GM12878 (cell line): ENCODE measurements around the gene KRT82. TPM values are rescaled to one million over a fixed set of nuclear protein-coding genes. Genes with fewer than 3 reads are reported as not detected.

ENCODE experiments used
- ATAC-seq: fragments of 200-7000 bp; cut with Tn5 transposase; 3 replicates; pipeline ENCODE4 v1.9.1; 2020; ENCODE audit warnings: mild to moderate bottlenecking, moderate library complexity
- BruUV-seq: library from RNA; stranded (reverse); fragments of 400-500 nt; replicated peaks from 2 replicates; lab custom pipeline; 2021; lab: Mats Ljungman, UMichigan
- CTCF ChIA-PET: fragments of 300-600 bp; sonication (Branson Sonifier 250); formaldehyde crosslinking; extraction: SDS; loops from one replicate; lab custom pipeline; 2021; ENCODE audit warnings: inconsistent platforms; lab: Yijun Ruan, JAX
- POLR2A ChIA-PET: fragments of 350-600 bp; formaldehyde crosslinking; extraction: SDS; loops from one replicate; lab custom pipeline; 2021; ENCODE audit warnings: inconsistent platforms; lab: Charles Lee
- RAD21 ChIA-PET: fragments of 300-600 bp; sonication (Branson Sonifier 250); formaldehyde crosslinking; loops from one replicate; lab custom pipeline; 2023; ENCODE audit warnings: antibody characterized with exemption; ENCODE audit not compliant: unreplicated experiment; lab: Charles Lee
- SMC1A ChIA-PET: fragments of 300-600 bp; sonication (Branson Sonifier 250); formaldehyde crosslinking; loops from one replicate; lab custom pipeline; 2023; ENCODE audit not compliant: unreplicated experiment, uncharacterized antibody; lab: Charles Lee
- DNase-seq: peaks from one replicate; pipeline ENCODE4 v3.0.0-alpha.2; 2011; ENCODE audit warnings: low read depth, low spot score
- FAIRE-seq: peaks from 3 replicates; lab custom pipeline; 2011; peaks lifted over from hg19 to GRCh38; lab: Jason Lieb, UNC
- H2AFZ ChIP-seq: 2 replicates; pipeline ENCODE4 v1.6.0; 2011; ENCODE audit warnings: low read depth, low read length, control low read depth; ENCODE audit not compliant: control insufficient read depth
- H3K27ac ChIP-seq: 2 replicates; pipeline ENCODE4 v1.5.1; 2011; ENCODE audit warnings: control low read depth; ENCODE audit not compliant: control insufficient read depth, insufficient read depth
- H3K27me3 ChIP-seq, 2 experiments: replicated peaks in 1 of 2; 2 replicates each; pipeline versions ENCODE4 v1.6.0 to v1.6.1; 2011; ENCODE audit warnings: low read length in 1 of 2; ENCODE audit not compliant: control insufficient read depth in 2 of 2, insufficient read depth in 2 of 2
- H3K36me3 ChIP-seq, 2 experiments: 2 replicates each; pipeline ENCODE4 v1.5.1; 2011; ENCODE audit warnings: low read length in 1 of 2; ENCODE audit not compliant: control insufficient read depth in 2 of 2, insufficient read depth in 2 of 2
- H3K4me1 ChIP-seq: 2 replicates; pipeline ENCODE4 v1.6.1; 2011; ENCODE audit warnings: mild to moderate bottlenecking, low read length, moderate library complexity, mixed read lengths; ENCODE audit not compliant: control insufficient read depth, insufficient read depth
- H3K4me2 ChIP-seq: 2 replicates; pipeline ENCODE4 v1.6.0; 2011; ENCODE audit warnings: control low read depth; ENCODE audit not compliant: control insufficient read depth, insufficient read depth
- H3K4me3 ChIP-seq: fragments of 200-600 bp; sonication (generic); 2 replicates; pipeline ENCODE4 v1.5.1; 2016
- H3K79me2 ChIP-seq: 2 replicates; pipeline ENCODE4 v1.6.0; 2011; ENCODE audit warnings: low read length; ENCODE audit not compliant: control insufficient read depth, insufficient read depth
- H3K9ac ChIP-seq: 2 replicates; pipeline ENCODE4 v1.8.0; 2011; ENCODE audit warnings: low read length, control low read depth, mixed read lengths; ENCODE audit not compliant: control insufficient read depth, insufficient read depth
- H3K9me3 ChIP-seq: replicated peaks from 3 replicates; pipeline ENCODE4 v1.5.1; 2011; ENCODE audit warnings: mild to moderate bottlenecking, low read length; ENCODE audit not compliant: control insufficient read depth, insufficient read depth
- H4K20me1 ChIP-seq: 2 replicates; pipeline ENCODE4 v1.6.0; 2011; ENCODE audit not compliant: control insufficient read depth, insufficient read depth
- CBX5 ChIP-seq: sonication (generic); IDR thresholded peaks from 2 replicates; pipeline ENCODE4 v1.6.1; 2016; ENCODE audit warnings: low read depth, moderate library complexity, mild to moderate bottlenecking, inconsistent platforms
- EP300 ChIP-seq, 2 experiments: fragments of 150-350 bp in 1 of 2; IDR thresholded peaks; 2 replicates each; pipeline ENCODE4 v1.6.1; 2011 to 2012; ENCODE audit warnings: low read depth in 2 of 2, low read length in 2 of 2, borderline replicate concordance in 1 of 2, improper control_type of control experiment in 1 of 2, inconsistent platforms in 1 of 2; ENCODE audit not compliant: control insufficient read depth in 1 of 2
- GATAD2B ChIP-seq: fragments of 450-650 bp; conservative IDR thresholded peaks from 2 replicates; pipeline ENCODE4 v1.6.1; 2017; ENCODE audit warnings: low read depth, mild to moderate bottlenecking, moderate library complexity
- RELA ChIP-seq: fragments of 450-650 bp; IDR thresholded peaks from 2 replicates; pipeline ENCODE4 v1.8.0; 2014; ENCODE audit warnings: borderline replicate concordance; ENCODE audit not compliant: partially characterized antibody
- SIX5 ChIP-seq: IDR thresholded peaks from 2 replicates; pipeline ENCODE4 v1.6.1; 2011; ENCODE audit warnings: mild to moderate bottlenecking, low read depth, low read length, moderate library complexity; ENCODE audit not compliant: severe bottlenecking
- ZZZ3 ChIP-seq: IDR thresholded peaks from 2 replicates; pipeline ENCODE4 v1.6.1; 2011; ENCODE audit warnings: low read depth; ENCODE audit not compliant: control insufficient read depth, insufficient read length
- WGBS: methylation state at CpG from one replicate; pipeline ENCODE4 v1.1.6; 2016; ENCODE audit warnings: low lambda C conversion rate; ENCODE audit not compliant: insufficient replicate concordance, insufficient coverage; ENCODE audit errors: missing lambda C conversion rate; 5-methylcytosine and 5-hydroxymethylcytosine counted together
- in situ Hi-C: fragments of 300-500 bp; cut with MboI; formaldehyde crosslinking; loops from 9 replicates; pipeline ENCODE4 v1.14.3; 2018; ENCODE audit warnings: mixed read lengths
- intact Hi-C: fragments of 100-400 bp; cut with micrococcal nuclease; formaldehyde crosslinking; loops from one replicate; pipeline ENCODE4 v1.14.2; 2022; ENCODE audit not compliant: unreplicated experiment
- polyA plus RNA-seq, 11 experiments: library from polyadenylated mRNA; depleted of rRNA in 4 of 11; unstranded in 6 of 11; stranded (reverse) in 5 of 11; fragments of >200 nt; fragmentation: Nextera tagmentation in 4 of 11; fragmentation: Illumina TruSeq in 1 of 11; extraction: Ambion mirVana in 4 of 11; extraction: Trizol in 1 of 11; gene quantifications; 1 replicate in 1 of 11; 2 replicates in 10 of 11; pipeline versions ENCODE4 v1.2.1 to v1.2.3, GENCODE V29; 2011 to 2016; ENCODE audit warnings: inconsistent platforms in 2 of 11, missing spikeins in 2 of 11, low read depth in 1 of 11
- total RNA-seq, 4 experiments: library from RNA; depleted of rRNA in 3 of 4; stranded (reverse); fragments of >200 nt in 3 of 4; fragmentation: Illumina TruSeq in 1 of 4; extraction: Trizol in 1 of 4; gene quantifications; 2 replicates each; pipeline versions ENCODE4 v1.2.1 to v1.2.3, GENCODE V29; 2013 to 2021
- TF ChIP-seq, protein P1 (sequence below): IDR thresholded peaks from 2 replicates; pipeline ENCODE4 v1.6.1; 2011; ENCODE audit warnings: low read depth, low read length, improper control_type of control experiment, borderline replicate concordance

KRT82 gene
- total and polyA plus RNA-seq, 10 of the 15 experiments (the other 5 are each of a cell fraction or from before 2014, with no cell fraction given): not detected

DNA sequence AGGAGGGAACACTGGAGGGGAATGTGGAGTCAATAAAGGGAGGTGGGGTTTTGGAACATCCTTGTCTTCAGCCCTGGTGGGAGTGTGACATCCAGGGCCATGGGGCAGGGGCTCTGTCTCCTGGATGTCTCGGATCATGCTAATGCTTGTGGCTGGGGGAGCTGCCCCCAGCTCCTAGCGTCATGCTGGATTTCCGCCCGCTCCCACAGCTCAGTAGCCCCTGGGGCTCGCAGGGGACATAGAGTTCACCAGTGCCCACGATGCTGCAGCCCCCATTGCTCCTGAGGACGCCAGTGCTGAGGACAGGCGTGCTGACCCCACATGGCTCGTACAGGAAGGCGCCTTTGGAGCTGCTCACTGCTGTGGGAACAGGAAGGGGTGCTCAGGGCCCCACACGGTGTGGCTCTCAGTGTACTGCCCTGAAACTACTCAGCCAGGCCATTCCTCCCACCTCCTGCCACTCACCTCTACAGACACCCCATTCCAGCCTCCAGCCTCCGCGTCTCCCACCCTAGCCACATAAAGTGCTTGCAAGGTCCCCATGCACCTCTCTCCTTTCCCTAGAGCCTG is 11.2 kb downstream of the KRT82 start:
- intact Hi-C loops (no loop called here), in situ Hi-C loops (loop anchor here (25.0 kb wide), 1 partner anchor 592 kb away; no protein-coding TSS in a partner anchor)
- FAIRE-seq (no peak), DNase-seq (no peak), ATAC-seq (no peak)
- Histone ChIP-seq H3K4me3 (no peak overlapping the region), H3K4me2 (no peak overlapping the region), H3K27me3 (peaks cover 0 to 3% of the 10 kb centered on the region in 2 experiments; a peak in 1 of 4 replicates), H3K4me1 (no peaks in the 10 kb centered on the region; the same call in 1 of the 2 replicates), H2AFZ (no peak overlapping the region), H3K9me3 (no peaks in the 10 kb centered on the region), H3K9ac (no peak overlapping the region), H3K79me2 (no peaks in the 10 kb centered on the region), H3K36me3 (no peaks in the 10 kb centered on the region), H4K20me1 (no peaks in the 10 kb centered on the region), H3K27ac (no peak overlapping the region)
- ChIA-PET SMC1A (no interaction called here), RAD21 (interaction anchor here (1.1 kb wide), 1 partner anchor 485 kb away, joined by 3 read pairs; no protein-coding TSS in a partner anchor), POLR2A (no interaction called here), CTCF (interaction anchor here (1.0 to 1.2 kb wide), 3 partner anchors 33 to 486 kb away, joined by 3 read pairs; no protein-coding TSS in a partner anchor)
- BruUV-seq: no TSS peak
- TF ChIP-seq SIX5: no peak
- no peak for TF ChIP-seq EP300 (IDR thresholded peaks at IDR 0.05; ENCODE audit: borderline replicate concordance in 1 of 2, control insufficient read depth in 1 of 2, low read depth in 2 of 2, low read length in 2 of 2)
- TF ChIP-seq GATAD2B: no peak
- no peak for TF ChIP-seq CBX5
- no peak for TF ChIP-seq RELA
- no peak for TF ChIP-seq ZZZ3
- TF ChIP-seq, protein P1, sequence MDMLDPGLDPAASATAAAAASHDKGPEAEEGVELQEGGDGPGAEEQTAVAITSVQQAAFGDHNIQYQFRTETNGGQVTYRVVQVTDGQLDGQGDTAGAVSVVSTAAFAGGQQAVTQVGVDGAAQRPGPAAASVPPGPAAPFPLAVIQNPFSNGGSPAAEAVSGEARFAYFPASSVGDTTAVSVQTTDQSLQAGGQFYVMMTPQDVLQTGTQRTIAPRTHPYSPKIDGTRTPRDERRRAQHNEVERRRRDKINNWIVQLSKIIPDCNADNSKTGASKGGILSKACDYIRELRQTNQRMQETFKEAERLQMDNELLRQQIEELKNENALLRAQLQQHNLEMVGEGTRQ: no peak
- 22% methylated on average over 13 of the region's 13 CpGs for WGBS
